NCI-H1436 (cell line): ENCODE results near the gene FCHO2.

Experiments used
- DNase-seq: peaks from one replicate; lab custom pipeline; 2025; lab: John Stamatoyannopoulos, UW

The FCHO2 gene

GRCh38 chr5:73030995-73031394, 75.2 kb downstream of the FCHO2 start:
- DNase-seq = no peak

DNA sequence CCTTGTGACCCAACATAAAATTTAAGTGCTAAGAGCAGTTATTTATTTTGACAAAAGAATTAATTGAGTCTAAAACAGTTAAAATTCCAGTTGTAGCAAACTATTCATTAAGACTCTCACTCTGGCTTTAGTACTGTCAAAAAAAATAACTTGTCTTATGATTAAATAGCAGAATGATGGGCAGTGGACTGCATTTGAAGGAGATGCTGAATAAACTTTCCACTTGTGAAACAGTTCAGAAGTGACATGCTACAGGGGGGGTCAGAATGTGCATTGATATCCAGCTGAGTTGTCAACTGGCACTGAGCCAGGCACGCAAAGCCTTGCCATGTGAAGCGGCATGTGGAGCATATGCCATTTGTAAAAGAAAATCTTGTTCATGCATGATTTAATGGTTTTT, 76.0 kb downstream of the FCHO2 start:
- DNase-seq = no peak

DNA sequence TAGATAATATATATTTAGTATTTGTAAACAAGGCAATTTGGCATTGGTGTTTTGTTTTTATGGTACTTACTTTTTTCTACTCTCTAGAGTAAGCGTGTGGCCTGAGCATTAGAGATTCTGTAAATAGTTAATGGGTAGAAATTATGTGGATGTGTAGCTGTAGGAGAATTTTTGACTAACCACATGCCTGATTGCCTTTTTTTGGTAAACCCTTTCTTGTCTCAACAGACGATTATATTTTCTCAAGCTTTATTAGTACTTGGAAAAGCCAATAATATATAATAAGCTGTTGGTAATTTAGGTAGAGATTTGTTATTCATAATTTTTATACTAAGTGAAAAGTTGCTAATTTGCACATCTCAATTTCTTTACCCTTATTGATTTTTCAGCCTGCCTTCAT, 76.8 kb downstream of the FCHO2 start:
- DNase-seq = no peak

DNA sequence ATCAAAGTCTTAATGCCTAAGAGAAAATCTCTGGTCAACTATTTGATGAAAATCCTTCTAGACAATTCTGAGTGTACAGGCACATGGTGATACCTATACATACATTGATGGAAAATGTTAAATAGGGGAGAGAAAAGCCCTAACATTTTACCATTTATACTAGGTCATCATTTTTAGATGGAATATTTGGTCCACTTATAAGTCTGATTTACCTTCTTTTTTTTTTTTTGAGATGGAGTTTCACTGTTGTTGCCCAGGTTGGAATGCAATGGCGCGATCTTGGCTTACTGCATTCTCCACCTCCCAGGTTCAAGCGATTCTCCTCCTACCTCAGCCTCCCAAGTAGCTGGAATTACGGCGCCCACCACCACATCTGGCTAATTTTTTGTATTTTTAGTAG, 81.7 kb downstream of the FCHO2 start:
- no peak for DNase-seq

GRCh38 chr5:73039082-73039481, 83.2 kb downstream of the FCHO2 start:
- DNase-seq = no peak

GRCh38 chr5:73042993-73043392, 87.2 kb downstream of the FCHO2 start:
- no peak for DNase-seq

- DNase-seq = no peak
Observed at GRCh38 chr5:73044546-73044945, 88.7 kb downstream of the FCHO2 start.

GRCh38 chr5:73045623-73046022, 89.8 kb downstream of the FCHO2 start:
- no peak for DNase-seq

DNA sequence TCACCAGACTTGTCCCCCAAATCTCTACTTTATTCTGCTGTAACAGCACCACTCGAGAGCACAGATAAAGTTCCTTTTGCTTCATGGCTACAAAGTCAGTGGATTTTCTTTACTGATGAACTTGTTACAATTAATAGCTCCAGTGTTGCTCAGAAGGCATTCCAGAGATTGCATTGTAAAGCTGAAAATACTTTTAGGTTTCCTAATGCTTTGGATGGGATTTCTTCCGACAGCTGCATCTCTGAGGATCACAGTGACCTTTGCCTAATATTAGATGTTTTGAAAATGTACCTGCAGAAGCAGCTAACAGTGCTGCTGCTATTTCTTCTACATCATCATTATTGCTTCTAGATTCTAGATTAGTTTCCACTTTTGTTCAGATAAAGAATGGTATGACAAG, 105.8 kb downstream of the FCHO2 start:
- DNase-seq = no peak

GRCh38 chr5:73066466-73066865, 110.6 kb downstream of the FCHO2 start:
- DNase-seq = no peak

- DNase-seq = no peak
Observed at GRCh38 chr5:73067213-73067612, 111.4 kb downstream of the FCHO2 start.

DNA sequence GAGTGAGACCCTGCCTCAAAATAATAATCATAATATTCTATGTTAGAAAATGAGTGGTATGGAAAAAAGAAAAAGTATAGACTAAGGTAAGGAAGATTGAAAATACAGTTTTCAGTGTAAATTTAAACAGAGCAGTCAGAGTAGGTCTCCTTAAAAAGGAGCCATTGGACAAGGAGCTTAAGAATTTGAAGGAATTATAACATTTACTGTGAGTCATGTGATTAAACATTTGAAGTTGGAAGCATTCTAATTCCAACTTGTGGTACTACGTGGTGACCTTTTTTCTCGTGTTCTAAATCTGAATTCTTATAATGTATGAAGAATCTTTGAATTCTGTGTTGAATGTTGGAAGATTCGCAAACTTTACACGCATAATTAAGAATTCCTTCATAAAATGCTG, 125.3 kb downstream of the FCHO2 start:
- DNase-seq = no peak

DNA sequence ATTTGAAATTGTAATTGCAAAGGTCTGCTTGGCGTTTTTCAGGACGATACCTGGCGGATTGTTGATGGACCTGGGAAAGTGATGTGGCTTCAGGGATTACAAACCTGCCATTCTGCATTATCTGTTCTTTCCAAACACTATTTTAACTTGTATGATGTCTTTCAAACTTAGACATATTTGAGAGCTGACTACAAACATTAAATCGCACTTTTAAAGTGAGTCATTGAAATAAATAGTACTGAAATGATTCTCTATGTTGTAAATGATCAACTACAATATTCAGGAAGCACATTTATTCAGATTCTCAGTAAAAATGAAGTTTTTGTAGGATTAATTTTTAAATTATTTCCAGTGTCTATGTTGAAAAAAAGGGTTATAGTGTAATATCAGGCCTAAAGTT, 132.2 kb downstream of the FCHO2 start:
- DNase-seq = no peak

DNA sequence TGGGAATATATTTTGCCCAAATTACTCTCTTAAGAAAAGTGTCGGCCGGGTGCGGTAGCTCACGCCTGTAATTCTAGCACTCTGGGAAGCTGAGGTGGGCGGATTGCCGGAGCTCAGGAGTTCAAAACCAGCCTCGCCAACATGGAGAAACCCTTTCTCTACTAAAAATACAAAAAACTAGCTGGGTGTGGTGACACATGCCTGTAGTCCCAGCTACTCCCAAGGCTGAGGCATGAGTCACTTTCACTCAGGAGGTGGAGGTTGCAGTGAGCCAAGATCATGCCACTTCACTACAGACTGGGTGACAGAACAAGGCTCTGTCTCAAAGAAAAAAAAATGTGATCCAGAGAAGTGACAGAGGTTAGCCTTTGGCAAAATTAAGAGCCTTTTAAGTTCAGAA, 138.1 kb downstream of the FCHO2 start:
- DNase-seq = no peak

DNA sequence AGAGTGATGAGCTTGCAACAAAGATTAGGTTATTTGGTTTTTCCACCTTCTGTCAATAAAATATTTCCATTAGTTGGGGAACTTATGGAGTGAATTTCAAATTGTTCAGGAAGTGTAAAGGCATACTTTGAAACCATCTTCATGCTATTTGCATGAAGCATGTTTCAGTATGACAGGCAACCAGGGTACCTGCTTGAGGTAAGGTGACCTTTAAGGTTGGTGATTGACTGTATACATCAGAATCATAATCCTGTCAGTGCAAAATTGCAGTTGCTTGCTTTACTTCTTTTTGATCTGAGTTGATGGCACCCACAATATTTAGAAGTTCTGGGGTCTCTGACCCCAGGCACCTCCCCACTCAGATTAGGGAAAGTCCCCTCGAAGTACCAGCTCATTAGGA, 138.6 kb downstream of the FCHO2 start:
- no peak for DNase-seq

DNA sequence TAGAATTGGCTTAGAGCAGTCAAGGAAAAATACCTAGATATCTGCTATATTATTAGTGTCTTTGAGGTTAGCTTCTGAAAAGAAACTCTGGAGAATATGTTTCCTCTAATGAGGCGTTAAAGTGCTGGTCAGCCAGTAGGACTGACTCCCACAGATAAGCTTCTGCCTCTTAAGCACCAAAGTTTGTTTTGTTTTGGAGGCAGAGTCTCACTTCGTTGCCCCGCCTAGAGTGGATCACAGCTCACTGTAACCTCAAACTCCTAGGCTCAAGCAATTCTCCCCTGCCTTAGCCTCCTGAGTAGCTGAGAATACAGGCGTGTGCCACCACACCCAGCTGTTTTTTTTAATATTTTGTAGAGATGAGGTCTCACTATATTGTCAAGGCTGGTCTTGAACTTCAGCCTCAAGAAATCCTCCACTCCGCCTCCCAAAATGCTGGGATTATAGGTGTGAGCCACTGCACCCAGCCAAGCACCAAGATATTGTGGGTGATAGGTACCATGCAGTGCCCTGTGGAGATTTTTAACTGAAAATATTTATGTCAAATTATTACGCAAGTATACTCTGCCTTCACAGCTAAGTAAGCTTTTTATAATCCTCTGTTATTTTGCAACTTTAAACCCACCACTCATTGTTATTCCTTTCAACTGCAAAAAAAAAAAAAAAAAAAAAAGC, 139.9 kb downstream of the FCHO2 start:
- DNase-seq = no peak

DNA sequence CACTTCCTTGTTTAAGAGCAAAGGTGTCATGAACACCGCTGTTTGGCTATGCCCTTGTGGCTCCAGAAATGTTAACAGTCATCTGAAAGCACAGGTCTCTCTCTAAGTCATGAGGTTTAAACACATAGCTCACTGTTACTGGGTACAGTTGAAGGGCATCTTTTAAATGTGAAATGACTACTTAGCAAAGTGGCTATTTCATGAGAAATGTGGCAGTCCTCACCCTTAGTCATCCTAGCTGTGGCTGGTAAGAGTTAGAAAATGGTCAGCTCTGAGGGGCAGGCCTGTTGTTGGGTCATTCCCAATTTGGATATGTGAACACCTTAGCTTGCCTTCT, 140.4 kb downstream of the FCHO2 start:
- no peak for DNase-seq

DNA sequence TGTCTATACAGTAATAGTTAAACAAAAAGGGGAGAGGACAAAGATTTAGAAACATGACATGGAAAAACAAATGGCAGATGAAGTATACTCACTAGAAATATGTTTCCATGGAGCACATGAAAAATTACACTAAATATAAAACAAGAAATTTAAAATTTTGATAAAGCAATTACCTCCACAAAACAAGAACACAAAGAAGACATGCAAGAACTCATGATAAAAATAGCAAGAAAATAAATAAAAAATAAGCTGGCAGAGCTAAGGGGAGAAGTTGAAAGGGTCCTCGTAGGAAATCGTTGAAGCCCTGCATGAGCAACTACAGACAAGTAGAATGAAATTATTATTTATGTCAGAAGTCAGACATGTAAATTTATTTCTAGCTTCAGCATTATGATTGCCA, 141.9 kb downstream of the FCHO2 start:
- DNase-seq = no peak

DNA sequence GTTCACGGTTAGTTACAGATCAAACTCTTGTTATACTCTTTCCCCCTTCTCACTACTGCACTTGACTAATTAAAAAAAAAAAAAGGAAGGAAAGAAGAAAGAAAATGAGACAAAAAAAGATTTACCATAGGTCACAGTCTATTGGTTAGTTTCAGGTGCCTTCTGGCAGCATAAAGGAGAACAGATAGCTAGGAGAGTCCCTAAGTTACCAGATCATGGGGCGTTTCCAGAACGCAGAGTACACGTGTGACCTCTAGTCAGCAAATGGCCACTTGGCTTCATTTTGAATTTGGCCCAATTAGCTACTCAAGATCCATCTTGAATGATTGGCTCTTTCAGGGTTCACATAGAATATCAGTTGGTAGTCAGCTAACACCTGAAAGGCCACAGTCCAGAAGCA, 144.3 kb downstream of the FCHO2 start:
- DNase-seq = no peak

DNA sequence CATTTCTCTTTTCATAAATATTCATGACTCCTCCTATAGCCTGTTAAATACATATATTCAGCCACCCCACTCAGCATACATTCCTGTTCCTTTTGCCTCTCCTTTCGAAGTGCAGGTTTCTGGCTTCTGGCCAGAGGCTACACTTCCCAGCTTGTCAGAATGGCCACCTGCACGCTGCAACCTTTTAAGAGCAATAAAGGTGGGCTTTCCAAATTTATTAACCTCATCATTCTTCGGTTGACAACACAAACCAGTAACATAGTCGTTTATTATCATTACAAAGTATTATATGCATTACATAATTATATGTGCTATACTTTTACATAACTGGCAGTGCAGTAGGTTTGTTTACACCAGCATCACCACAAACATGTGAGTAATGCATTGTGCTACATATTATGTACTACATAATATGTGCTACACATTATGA, 148.0 kb downstream of the FCHO2 start:
- peak; percentile 41 for DNase-seq

DNA sequence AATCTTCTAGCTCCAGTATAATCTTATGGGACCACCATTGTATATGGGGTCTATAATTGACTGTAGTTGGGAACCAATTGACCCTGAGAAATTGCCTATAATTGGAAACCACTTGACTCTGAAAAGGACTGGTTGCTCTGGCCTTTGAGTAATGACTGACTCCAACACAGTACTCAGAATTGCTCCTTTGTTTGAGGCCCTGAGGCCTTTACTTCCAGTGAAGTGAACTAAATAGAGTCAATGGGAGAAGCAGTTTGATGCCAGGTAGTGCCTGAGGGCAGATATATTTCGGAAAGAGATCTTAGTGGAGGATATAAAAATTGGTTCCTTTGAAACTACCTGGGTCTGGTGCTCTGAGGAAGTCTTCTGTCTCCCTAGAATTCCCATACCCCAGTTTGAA, 148.5 kb downstream of the FCHO2 start:
- DNase-seq = peak; percentile 37

GRCh38 chr5:73106335-73106734, 150.5 kb downstream of the FCHO2 start:
- no peak for DNase-seq

DNA sequence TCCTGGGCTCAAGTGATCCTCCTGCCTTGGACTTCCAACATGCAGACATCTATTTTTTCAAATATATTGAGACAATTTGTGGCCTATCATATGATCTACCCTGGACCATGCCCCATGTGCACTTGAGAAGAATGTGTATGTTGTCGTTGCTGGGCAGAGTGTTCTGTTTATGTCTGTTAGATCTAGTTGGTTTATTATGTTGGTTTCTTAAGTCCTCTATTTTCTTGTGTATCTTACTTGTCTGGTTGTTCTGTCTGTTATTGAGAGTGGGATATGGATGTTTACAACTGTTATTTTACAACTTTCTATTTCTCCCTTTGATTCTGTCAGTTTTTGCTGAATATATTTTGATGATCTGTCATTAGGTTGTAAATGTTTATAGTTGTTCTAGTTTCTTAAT, 154.3 kb downstream of the FCHO2 start:
- no peak for DNase-seq

GRCh38 chr5:73111536-73111935, 155.7 kb downstream of the FCHO2 start:
- no peak for DNase-seq

GRCh38 chr5:73112359-73112758, 156.5 kb downstream of the FCHO2 start:
- no peak for DNase-seq
